ENCODE results near the gene C1RL. TPM values are rescaled to one million over a fixed set of nuclear protein-coding genes. Genes with fewer than 3 reads are reported as not detected.

C1RL gene
- total RNA-seq (2014; rRNA removed; shearing (Covaris generic); ENCODE audit: low replicate concordance), result 14.8 and 22.4 TPM in 2 replicates

GRCh38 chr12:7108796-7109571 lies at the start of gene C1RL:
Gene C1RL (minus strand): TSS chr12:7109214. CDS start chr12:7109180, 34 bp downstream.
- in situ Hi-C loops (cut with HindIII; ENCODE audit: low pct_unique_long_range_greater_than_20kb, low sequenced_read_pairs), result loop anchor here (10.0 kb wide), 1 partner anchor 104 kb away; no protein-coding TSS in a partner anchor
- peak; percentile 79 for DNase-seq (ENCODE audit: low read depth)

GRCh38 chr12:7157391-7157790 lies 48.4 kb upstream of the C1RL start:
- in situ Hi-C loops (cut with HindIII; ENCODE audit: low pct_unique_long_range_greater_than_20kb, low sequenced_read_pairs), result no loop called here
- DNase-seq (ENCODE audit: low read depth), result no peak

- DNase-seq (ENCODE audit: low read depth), result no peak
- in situ Hi-C loops (cut with HindIII; ENCODE audit: low pct_unique_long_range_greater_than_20kb, low sequenced_read_pairs), result no loop called here
Observed at GRCh38 chr12:7156259-7157197, 47.5 kb upstream of the C1RL start.

- in situ Hi-C loops (cut with HindIII; ENCODE audit: low pct_unique_long_range_greater_than_20kb, low sequenced_read_pairs), result no loop called here
- no peak for DNase-seq (ENCODE audit: low read depth)
Observed at GRCh38 chr12:7155471-7156034, 46.5 kb upstream of the C1RL start.

- in situ Hi-C loops (cut with HindIII; ENCODE audit: low pct_unique_long_range_greater_than_20kb, low sequenced_read_pairs), result no loop called here
- no peak for DNase-seq (ENCODE audit: low read depth)
Observed at GRCh38 chr12:7154901-7155470, 46.0 kb upstream of the C1RL start.

- no peak for DNase-seq (ENCODE audit: low read depth)
- in situ Hi-C loops (cut with HindIII; ENCODE audit: low pct_unique_long_range_greater_than_20kb, low sequenced_read_pairs), result no loop called here
Observed at GRCh38 chr12:7154042-7154441, 45.0 kb upstream of the C1RL start.

GRCh38 chr12:7152818-7153217 lies 43.8 kb upstream of the C1RL start:
- no peak for DNase-seq (ENCODE audit: low read depth)
- in situ Hi-C loops (cut with HindIII; ENCODE audit: low pct_unique_long_range_greater_than_20kb, low sequenced_read_pairs), result no loop called here

GRCh38 chr12:7151532-7151931 lies 42.5 kb upstream of the C1RL start:
- DNase-seq (ENCODE audit: low read depth), result no peak
- in situ Hi-C loops (cut with HindIII; ENCODE audit: low pct_unique_long_range_greater_than_20kb, low sequenced_read_pairs), result no loop called here

- in situ Hi-C loops (cut with HindIII; ENCODE audit: low pct_unique_long_range_greater_than_20kb, low sequenced_read_pairs), result no loop called here
- DNase-seq (ENCODE audit: low read depth), result no peak
Observed at GRCh38 chr12:7150841-7151240, 41.8 kb upstream of the C1RL start.

GRCh38 chr12:7150356-7150755 lies 41.3 kb upstream of the C1RL start:
- DNase-seq (ENCODE audit: low read depth), result no peak
- in situ Hi-C loops (cut with HindIII; ENCODE audit: low pct_unique_long_range_greater_than_20kb, low sequenced_read_pairs), result no loop called here

- in situ Hi-C loops (cut with HindIII; ENCODE audit: low pct_unique_long_range_greater_than_20kb, low sequenced_read_pairs), result no loop called here
- no peak for DNase-seq (ENCODE audit: low read depth)
Observed at GRCh38 chr12:7146906-7147305, 37.9 kb upstream of the C1RL start.

- DNase-seq (ENCODE audit: low read depth), result no peak
- in situ Hi-C loops (cut with HindIII; ENCODE audit: low pct_unique_long_range_greater_than_20kb, low sequenced_read_pairs), result no loop called here
Observed at GRCh38 chr12:7146228-7146627, 37.2 kb upstream of the C1RL start.

- DNase-seq (ENCODE audit: low read depth), result no peak
- in situ Hi-C loops (cut with HindIII; ENCODE audit: low pct_unique_long_range_greater_than_20kb, low sequenced_read_pairs), result no loop called here
Observed at GRCh38 chr12:7145671-7146070, 36.7 kb upstream of the C1RL start.

- peak; percentile 15 for DNase-seq (ENCODE audit: low read depth)
- in situ Hi-C loops (cut with HindIII; ENCODE audit: low pct_unique_long_range_greater_than_20kb, low sequenced_read_pairs), result no loop called here
Observed at GRCh38 chr12:7144414-7145120, 35.6 kb upstream of the C1RL start.

- in situ Hi-C loops (cut with HindIII; ENCODE audit: low pct_unique_long_range_greater_than_20kb, low sequenced_read_pairs), result no loop called here
- DNase-seq (ENCODE audit: low read depth), result no peak
Observed at GRCh38 chr12:7143564-7143963, 34.5 kb upstream of the C1RL start.

GRCh38 chr12:7142809-7143465 lies 33.9 kb upstream of the C1RL start:
- DNase-seq (ENCODE audit: low read depth), result no peak
- in situ Hi-C loops (cut with HindIII; ENCODE audit: low pct_unique_long_range_greater_than_20kb, low sequenced_read_pairs), result no loop called here

- in situ Hi-C loops (cut with HindIII; ENCODE audit: low pct_unique_long_range_greater_than_20kb, low sequenced_read_pairs), result no loop called here
- DNase-seq (ENCODE audit: low read depth), result peak; percentile 14
Observed at GRCh38 chr12:7142056-7142644, 33.1 kb upstream of the C1RL start.

Data from Caki2 (cell line).